Measurements from ENCODE around the gene SYCP2L. TPM values are rescaled to one million over a fixed set of nuclear protein-coding genes. Genes with fewer than 3 reads are reported as not detected.

The SYCP2L gene
- total and polyA plus RNA-seq, 2 experiments from 2014 or later, result 10.5 to 11.0 TPM

- TF ChIP-seq EZH2phosphoT487 (IDR thresholded peaks at IDR 0.05; ENCODE audit: unreplicated experiment) (no peak), STAT1 (IDR thresholded peaks at IDR 0.05; ENCODE audit: unreplicated experiment) (no peak), ZNF114 (CRISPR knock-in tag; IDR thresholded peaks at IDR 0.05) (no peak), ZNF331 (CRISPR knock-in tag; IDR thresholded peaks at IDR 0.05; ENCODE audit: low read depth) (no peak)
These were observed 63.0 kb downstream of the SYCP2L start (continued) for GRCh38 chr6:10949579-10950490.

- Histone ChIP-seq H3K9me2 (ENCODE audit: insufficient read depth) (no peaks in the 10 kb centered on the region), H3K79me2 (replicated peaks; ENCODE audit: insufficient read depth) (no peaks in the 10 kb centered on the region), H3K4me3 (no peak overlapping the region), H3K4me2 (no peak overlapping the region), H4K20me1 (replicated peaks; ENCODE audit: insufficient read depth) (no peaks in the 10 kb centered on the region), H3K4me1 (ENCODE audit: insufficient read depth) (no peaks in the 10 kb centered on the region), H3K36me3 (ENCODE audit: insufficient read depth) (no peaks in the 10 kb centered on the region), H2AFZ (no peak overlapping the region), H3F3A (replicated peaks; ENCODE audit: low read depth) (no peaks in the 10 kb centered on the region), H3K27ac (ENCODE audit: low read depth) (no peak overlapping the region), H3K27me3 (ENCODE audit: insufficient read depth) (no peaks in the 10 kb centered on the region)
- Mint-ChIP-seq H3K27ac (no peak overlapping the region), H3K27me3 (ENCODE audit: insufficient read depth, low read depth, poor library complexity) (peaks cover 7% of the 10 kb centered on the region), H3K9me3 (no peaks in the 10 kb centered on the region), H3K36me3 (ENCODE audit: low read depth) (no peaks in the 10 kb centered on the region), H3K4me1 (no peaks in the 10 kb centered on the region), H3K4me3 (no peak overlapping the region)
- TF ChIP-seq POLR2AphosphoS5 (IDR thresholded peaks at IDR 0.05; ENCODE audit: low read depth), result no peak
- peak; percentile 63 to 77 for TF ChIP-seq CTCF (conservative IDR thresholded peaks at IDR 0.05; ENCODE audit: low read depth in 2 of 2)
- peak; percentile 65 for ATAC-seq
- peak; percentile 69 for DNase-seq (ENCODE audit: low spot score)
These were observed 64.9 kb downstream of the SYCP2L start for GRCh38 chr6:10951675-10952282.

GRCh38 chr6:10954590-10955010, 67.7 kb downstream of the SYCP2L start:
- Histone ChIP-seq H3K27ac (ENCODE audit: low read depth) (no peak overlapping the region), H3K9me2 (ENCODE audit: insufficient read depth) (no peaks in the 10 kb centered on the region)
- TF ChIP-seq REST (IDR thresholded peaks at IDR 0.05; ENCODE audit: unreplicated experiment), result no peak
- TF ChIP-seq EZH2 (IDR thresholded peaks at IDR 0.05; ENCODE audit: low read depth, unreplicated experiment), result no peak
- no peak for TF ChIP-seq ZNF114 (CRISPR knock-in tag; IDR thresholded peaks at IDR 0.05)
- peak; percentile 91 for TF ChIP-seq CREB1 (CRISPR knock-in tag; IDR thresholded peaks at IDR 0.05; ENCODE audit: low read depth)
- TF ChIP-seq NANOG (IDR thresholded peaks at IDR 0.05; ENCODE audit: borderline replicate concordance), result no peak
- no peak for TF ChIP-seq STAT1 (IDR thresholded peaks at IDR 0.05; ENCODE audit: unreplicated experiment)

More at GRCh38 chr6:10954590-10955010, 67.7 kb downstream of the SYCP2L start:
- Histone ChIP-seq H2AFZ (no peak overlapping the region), H3K79me2 (replicated peaks; ENCODE audit: insufficient read depth) (no peaks in the 10 kb centered on the region), H3F3A (replicated peaks; ENCODE audit: low read depth) (no peaks in the 10 kb centered on the region), H3K4me3 (no peak overlapping the region), H3K4me2 (no peak overlapping the region), H3K36me3 (ENCODE audit: insufficient read depth) (no peaks in the 10 kb centered on the region), H3K27me3 (ENCODE audit: insufficient read depth) (no peaks in the 10 kb centered on the region), H3K4me1 (ENCODE audit: insufficient read depth) (no peaks in the 10 kb centered on the region), H4K20me1 (replicated peaks; ENCODE audit: insufficient read depth) (no peaks in the 10 kb centered on the region)
- DNase-seq (ENCODE audit: low spot score) (peak; percentile 95), ATAC-seq (peak; percentile 98)
- H3K4me3 Mint-ChIP-seq, result no peak overlapping the region
- H3K27me3 Mint-ChIP-seq (ENCODE audit: insufficient read depth, low read depth, poor library complexity), result peaks cover 9% of the 10 kb centered on the region
- H3K36me3 Mint-ChIP-seq (ENCODE audit: low read depth), result peaks cover 3% of the 10 kb centered on the region; the same call in 1 of the 3 replicates
- H3K4me1 Mint-ChIP-seq, result no peaks in the 10 kb centered on the region; the same call in 2 of the 3 replicates
- no peaks in the 10 kb centered on the region for H3K9me3 Mint-ChIP-seq
- H3K27ac Mint-ChIP-seq, result no peak overlapping the region
